Amygdala (tissue), 56 donors: ENCODE measurements around the gene NLRP6.
"Not testable (repeated sequence)": the region's sequence is repeated elsewhere in the genome, so short reads cannot be mapped to it uniquely, and the experiment has no call there.

Experiments used
- DNase-seq, 56 donors: peaks; one replicate each; lab custom pipeline; 2025; lab: John Stamatoyannopoulos, UW

NLRP6 gene

DNA sequence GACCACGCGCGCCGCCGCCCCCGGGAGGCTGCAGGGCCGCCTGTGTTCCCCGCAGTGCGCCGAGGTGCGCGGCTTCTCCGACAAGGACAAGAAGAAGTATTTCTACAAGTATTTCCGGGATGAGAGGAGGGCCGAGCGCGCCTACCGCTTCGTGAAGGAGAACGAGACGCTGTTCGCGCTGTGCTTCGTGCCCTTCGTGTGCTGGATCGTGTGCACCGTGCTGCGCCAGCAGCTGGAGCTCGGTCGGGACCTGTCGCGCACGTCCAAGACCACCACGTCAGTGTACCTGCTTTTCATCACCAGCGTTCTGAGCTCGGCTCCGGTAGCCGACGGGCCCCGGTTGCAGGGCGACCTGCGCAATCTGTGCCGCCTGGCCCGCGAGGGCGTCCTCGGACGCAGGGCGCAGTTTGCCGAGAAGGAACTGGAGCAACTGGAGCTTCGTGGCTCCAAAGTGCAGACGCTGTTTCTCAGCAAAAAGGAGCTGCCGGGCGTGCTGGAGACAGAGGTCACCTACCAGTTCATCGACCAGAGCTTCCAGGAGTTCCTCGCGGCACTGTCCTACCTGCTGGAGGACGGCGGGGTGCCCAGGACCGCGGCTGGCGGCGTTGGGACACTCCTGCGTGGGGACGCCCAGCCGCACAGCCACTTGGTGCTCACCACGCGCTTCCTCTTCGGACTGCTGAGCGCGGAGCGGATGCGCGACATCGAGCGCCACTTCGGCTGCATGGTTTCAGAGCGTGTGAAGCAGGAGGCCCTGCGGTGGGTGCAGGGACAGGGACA is 2.7 kb downstream of the NLRP6 start:
- no peak for DNase-seq

DNA sequence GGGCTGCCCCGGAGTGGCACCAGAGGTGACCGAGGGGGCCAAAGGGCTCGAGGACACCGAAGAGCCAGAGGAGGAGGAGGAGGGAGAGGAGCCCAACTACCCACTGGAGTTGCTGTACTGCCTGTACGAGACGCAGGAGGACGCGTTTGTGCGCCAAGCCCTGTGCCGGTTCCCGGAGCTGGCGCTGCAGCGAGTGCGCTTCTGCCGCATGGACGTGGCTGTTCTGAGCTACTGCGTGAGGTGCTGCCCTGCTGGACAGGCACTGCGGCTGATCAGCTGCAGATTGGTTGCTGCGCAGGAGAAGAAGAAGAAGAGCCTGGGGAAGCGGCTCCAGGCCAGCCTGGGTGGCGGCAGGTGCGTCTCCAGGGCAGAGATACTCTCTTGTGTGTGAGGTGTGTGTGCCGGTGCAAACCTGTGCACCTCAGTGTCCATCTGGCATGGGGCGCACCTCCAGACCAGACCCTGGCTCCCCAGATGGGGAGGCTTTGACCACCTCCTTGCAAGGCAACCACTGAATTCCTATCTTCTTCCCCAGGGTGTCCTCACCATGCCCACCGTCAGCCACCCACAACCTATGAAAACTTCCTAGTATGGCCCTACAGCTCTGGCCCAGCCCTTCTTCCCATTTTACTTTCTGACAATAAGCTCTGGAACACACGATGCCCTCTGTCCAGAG is 3.4 kb downstream of the NLRP6 start:
- no peak for DNase-seq

DNA sequence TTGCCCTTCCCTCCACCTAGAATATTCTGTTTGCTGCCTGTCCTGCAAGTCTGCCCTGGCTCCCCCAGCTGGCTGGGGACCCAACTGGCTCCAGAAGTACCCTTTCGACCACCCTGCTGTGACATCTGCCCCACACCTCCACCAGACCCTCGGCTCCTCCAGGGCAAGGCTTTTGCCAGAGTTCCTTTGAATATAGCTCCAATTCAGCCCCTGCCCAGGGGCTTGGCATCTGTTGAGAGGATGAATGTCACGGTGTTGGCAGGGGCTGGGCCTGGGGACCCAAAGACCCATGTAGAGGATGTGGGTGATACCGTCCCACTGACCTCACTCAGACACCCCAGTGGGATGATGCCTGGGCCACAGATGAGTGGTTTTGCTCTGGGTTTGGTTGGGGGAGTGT is 4.0 kb downstream of the NLRP6 start:
- no peak for DNase-seq

DNA sequence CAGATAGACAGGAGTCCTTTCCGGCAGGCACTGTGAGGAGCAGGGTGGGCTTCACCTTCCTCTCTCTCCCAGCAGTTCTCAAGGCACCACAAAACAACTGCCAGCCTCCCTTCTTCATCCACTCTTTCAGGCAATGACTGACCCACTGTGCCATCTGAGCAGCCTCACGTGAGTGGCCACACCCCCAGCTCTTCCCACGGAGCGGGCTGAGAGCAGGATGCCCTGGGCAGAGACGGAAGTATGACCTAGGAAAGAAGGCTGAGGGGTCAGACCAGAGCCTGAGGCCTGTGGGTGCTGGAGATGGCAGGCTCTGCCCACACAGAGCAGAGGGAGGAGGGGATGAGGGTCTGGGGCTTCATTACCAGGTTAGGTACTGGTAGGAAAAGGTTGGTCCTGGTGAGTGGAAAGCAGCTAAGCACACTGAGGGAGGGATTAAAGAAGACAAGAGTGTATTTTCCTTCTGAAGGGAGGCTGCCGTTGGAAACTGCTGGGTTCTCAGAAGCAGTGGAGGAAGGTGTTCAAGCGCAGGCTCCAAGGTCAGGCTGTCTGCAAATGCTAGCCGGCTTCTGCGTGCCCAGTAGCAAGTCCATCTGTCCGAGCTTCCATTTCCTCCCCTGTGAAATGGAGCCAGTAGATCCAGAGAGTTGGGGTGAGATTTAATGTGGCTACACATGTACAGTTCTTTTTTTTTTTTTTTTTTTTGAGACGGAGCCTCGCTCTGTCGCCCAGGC is 4.6 kb downstream of the NLRP6 start:
- DNase-seq, result no peak

DNA sequence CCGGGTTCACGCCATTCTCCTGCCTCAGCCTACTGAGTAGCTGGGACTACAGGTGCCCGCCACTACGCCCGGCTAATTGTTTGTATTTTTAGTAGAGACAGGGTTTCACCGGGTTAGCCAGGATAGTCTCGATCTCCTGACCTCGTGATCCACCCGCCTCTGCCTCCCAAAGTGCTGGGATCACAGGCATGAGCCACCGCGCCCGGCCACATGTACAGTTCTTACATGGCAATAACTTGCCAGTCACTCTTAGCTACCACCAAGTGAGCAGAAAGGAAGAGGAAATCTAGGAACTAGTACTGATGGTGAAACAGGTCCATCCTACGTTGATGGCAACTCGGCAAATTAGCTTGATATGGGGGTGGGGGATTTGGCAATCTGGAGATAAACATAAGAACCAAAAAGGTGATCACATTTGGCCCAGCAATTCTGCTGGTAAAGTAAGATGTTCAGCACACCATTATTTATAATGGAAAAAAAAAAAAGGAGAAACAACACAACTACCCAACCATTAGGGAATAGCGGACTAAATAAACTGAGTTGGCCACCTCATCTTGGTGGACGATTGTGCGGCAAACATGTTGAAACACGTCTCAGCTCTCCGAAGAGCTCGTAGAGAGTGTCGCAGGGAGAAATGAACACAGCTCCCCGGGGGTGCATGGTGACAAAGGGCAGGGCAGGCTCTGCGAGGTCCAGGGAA is 5.3 kb downstream of the NLRP6 start:
- DNase-seq, result no peak

DNA sequence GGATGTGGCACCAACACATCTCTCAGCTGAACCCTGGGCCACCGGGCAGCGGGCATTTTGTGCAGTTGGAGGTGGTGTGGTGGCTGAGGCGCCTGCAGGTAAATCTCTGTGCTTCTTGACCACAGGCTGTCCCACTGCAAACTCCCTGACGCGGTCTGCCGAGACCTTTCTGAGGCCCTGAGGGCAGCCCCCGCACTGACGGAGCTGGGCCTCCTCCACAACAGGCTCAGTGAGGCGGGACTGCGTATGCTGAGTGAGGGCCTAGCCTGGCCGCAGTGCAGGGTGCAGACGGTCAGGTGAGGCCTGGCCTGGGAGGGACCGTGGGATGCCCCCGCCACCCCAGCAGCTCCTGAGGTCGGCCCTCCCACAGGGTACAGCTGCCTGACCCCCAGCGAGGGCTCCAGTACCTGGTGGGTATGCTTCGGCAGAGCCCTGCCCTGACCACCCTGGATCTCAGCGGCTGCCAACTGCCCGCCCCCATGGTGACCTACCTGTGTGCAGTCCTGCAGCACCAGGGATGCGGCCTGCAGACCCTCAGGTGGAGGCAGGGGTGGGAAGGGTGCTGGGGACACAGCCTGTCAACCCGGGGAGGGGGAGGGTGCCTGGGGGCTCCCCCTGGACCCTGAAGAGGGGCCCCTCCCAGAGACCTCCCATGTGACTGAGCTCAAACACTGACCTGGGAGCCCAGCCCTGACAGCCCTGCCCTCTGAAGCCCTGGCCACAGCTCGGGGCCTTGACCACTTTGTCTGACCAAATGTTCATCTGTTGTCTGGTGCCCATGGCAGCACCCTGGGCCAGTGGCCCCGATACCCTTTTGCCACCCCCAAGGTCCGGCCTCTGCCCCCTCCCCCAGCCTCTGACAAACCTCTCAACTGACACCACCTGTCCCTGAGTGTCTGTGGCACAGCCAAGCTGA is 6.2 kb downstream of the NLRP6 start:
- no peak for DNase-seq

DNA sequence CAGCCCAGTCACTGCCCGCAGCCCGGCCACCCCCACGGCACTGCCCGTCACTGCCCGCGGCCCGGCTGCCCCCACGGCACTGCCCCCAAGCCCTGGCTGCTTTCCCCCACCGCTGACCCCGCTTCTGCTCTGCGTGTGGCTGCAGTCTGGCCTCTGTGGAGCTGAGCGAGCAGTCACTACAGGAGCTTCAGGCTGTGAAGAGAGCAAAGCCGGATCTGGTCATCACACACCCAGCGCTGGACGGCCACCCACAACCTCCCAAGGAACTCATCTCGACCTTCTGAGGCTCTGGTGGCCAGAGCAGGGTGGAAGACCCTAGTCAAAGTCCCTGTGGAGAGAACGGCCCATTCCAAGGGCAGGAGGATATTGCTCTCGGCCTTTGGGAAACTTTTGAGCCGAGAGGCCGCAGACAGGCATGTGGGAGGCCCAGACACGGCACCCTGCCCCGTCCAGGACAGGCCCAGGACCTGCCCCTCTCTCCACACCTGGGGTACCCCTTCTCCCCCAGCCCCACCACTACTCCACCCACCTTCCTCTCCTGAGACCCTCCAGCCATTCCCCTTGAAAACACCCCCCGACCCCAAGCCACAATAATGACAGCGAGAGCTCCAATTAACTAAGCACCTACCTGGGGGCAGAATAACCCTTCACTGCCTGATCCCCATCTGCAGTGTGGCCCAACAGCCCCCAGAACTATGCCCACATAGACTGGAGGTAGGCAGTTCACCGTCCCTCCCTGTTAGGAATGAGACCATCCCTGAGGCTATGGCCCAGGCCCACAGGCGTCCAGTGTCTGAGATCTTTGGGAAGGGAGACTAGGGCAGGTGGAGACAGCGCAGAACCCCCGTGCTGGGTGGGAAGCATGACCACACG is 7.0 kb downstream of the NLRP6 start:
- no peak for DNase-seq

DNA sequence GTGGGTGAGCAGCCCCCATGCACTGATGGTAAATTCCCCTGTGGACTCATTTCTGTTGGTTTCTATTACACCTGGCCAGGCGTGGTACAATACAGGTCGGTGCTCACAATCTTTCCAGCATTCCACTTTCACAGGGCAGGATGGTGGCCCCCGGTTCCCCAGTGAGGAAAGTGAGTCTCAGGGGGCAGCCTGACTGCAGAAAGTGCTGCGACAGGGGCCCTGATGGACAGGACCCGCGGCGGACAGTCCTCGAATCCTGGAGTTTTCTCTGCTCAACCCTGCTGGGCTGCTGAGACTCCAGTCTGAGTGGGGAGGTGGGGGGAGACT is 7.7 kb downstream of the NLRP6 start:
- DNase-seq, result no peak

DNA sequence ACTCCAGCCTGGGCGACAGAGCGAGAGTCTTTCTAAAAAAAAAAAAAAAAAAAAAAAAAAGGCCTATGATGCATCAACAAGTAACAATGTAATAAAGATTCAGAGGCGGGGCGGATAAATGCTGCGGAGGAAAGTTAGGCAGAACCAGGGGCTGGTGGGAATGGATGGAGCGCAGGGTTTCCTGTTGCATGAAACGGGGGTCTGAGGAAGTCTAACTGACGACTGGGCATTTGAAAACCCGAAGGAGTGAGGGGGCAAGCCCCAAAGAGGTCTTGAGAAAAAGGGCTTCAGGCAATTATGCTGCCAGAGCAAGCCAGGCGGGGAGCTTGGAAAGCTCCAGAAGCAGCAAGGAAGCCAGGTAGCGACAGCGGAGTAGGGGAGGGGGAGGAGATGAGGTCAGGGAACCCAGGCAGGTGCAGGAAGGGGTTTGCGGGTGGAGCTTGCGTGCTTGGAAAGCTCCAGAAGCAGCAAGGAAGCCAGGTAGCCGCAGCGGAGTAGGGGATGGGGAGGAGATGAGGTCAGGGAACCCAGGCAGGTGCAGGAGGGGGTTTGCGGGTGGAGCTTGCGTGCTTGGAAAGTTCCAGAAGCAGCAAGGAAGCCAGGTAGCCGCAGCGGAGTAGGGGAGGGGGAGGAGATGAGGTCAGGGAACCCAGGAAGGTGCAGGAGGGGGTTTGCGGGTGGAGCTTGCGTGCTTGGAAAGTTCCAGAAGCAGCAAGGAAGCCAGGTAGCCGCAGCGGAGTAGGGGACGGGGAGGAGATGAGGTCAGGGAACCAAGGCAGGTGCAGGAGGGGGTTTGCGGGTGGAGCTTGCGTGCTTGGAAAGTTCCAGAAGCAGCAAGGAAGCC is 9.0 kb downstream of the NLRP6 start:
- DNase-seq, result not testable (repeated sequence)

DNA sequence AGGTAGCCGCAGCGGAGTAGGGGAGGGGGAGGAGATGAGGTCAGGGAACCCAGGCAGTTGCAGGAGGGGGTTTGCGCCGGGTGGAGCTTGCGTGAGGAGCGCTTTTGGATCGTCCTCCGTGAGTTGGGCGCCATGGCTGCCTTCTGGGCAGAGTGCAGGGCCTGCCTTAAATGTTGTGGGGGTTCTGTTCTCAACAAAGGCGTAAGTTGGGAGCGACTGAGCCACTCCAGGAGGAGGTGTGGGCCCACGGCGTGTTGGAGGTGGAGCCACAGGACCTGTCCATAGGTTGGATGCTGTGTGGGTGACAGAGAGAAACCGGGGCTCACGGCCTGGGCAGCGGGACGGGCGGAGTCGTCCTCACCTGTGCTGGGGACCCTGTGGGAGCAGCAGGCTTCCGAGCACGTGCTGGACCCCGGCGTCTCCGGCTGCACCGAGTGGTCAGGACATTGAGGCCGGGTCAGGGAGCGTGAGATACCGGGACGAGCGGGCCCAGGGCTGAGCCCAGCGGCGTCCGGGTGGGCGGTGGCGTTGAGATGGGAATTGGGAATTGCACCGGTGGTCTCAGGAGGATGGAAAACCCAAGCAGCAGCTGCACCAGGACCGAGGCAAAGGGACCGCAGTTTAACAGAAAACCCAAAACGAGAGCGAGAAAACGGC is 9.7 kb downstream of the NLRP6 start:
- DNase-seq, result no peak

DNA sequence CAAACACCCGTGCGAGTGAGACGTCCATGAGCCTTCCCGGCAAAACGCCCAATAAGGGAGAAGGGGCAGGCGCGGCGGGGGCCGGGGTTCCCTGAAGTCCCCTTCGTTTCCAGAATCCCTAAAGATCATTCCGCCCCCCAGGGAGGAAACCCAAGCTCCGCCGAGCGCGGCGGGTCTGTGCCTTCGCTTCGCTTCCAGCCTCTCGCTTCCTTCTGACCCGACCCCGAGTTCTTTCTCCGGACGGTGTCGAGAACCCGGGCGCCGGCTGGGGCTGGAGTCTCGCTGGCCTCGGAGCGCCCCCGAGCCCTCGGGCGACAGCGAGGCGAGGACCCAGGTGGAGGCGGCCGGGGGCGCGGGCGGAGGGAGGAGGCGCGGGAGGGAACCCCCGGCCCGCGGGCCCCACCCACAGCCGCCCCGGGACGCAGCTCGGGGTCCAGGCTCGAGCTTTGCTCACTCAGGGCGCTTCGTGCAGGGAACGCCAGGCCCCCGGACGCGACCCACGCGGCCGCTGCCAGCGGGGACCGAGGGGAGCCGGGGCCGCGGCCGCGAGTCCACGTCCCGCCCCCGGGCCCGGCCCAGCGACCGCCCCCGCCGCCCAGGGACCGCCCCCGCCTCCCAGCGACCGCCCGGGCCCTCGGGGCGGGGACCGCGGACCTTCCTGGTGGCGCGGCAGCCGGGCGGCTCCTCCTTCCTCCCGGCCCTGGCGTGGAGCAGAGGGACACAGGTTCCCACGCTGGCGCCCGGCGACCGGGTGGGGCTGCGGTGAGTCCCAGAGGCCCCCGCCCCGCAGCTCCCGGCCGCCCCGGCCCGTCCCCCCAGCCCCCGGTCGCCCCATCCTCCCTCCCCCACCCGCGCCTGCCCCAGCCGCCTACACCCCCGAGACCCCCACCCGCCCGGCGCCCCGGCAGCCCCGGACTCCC is 10.5 kb downstream of the NLRP6 start, which contains the start of gene PGGHG:
Gene PGGHG (plus strand): TSS at position 649 of the 920 bp plus-strand sequence. CDS start 691 bp downstream, outside the sequence.
- DNase-seq, result peak in 3 of 56 donors; percentile 34 to 50 (median 38)

DNA sequence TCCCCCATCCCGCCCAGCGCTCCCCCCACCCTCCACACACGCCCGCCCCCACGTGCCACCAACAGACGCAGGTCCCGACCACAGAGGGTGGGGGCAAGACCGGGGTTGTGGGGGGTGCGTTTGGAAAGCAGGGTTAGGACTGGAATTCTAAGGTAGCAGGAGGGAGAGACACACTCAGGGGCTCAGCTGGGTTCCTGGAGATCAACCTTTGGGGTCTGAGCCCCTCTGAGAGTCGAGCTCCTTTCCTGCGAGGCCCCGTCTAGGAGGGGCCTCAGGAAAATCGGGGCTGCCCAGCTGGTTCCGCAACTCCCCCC is 11.1 kb downstream of the NLRP6 start:
- no peak for DNase-seq

DNA sequence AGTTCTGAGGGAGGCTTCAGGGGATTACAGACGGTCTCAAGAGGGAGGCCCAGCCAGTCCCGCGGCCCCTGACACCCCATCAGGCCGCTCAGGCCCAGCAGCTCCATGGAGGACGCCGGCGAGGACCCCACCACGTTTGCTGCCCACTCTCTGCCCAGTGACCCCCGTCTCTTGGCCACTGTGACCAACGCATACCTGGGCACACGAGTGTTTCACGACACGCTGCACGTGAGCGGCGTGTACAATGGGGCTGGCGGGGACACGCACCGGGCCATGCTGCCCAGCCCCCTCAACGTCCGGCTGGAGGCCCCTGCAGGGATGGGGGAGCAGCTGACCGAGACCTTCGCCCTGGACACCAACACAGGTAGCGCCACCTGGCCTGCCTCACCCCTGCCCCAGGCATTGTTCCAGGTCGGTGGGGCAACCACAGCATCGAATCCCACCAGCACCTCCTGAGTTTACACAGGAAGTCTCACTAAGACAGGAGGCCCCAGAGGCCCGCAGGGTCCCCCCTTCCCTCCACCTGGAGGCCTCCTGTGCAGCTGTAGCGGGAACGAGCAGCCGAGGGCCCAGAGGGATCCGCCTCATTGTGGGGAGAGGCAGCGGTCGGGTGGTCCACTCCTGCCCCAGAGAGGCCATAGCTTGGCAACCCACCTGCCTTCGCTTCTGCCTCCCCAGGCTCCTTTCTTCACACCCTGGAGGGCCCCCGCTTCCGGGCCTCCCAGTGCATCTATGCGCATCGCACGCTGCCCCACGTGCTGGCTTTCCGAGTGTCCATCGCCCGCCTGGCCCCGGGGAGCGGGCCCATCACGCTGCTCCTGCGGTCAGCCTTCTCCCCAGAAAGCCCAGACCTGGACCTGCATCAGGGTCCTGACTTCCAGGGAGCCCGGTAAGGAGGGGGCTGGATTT is 11.8 kb downstream of the NLRP6 start:
- DNase-seq, result no peak

DNA sequence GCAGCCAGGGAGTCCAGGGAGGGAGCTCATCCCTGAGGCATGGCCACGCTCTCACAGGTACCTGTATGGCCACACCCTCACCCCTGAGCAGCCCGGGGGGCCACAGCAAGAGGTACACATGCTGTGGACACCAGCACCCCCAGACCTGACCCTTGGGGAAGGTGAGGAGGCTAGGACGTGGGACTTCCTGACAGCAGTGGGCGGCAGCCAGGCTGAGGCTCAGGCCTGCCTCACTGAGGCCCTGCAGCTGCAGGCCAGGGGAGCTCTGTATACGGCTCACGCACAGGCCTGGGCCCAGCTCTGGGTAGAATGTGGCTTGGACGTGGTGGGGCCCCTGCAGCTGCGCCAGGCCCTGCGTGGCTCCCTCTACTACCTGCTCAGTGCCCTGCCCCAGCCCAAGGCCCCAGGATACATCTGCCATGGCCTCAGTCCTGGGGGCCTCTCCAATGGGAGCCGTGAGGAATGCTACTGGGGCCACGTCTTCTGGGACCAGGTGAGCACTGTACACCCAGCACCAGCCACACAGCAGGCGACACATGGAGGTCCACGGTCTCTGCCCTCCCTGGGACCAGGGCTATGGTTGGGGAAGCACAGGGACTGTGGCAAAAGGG is 12.5 kb downstream of the NLRP6 start:
- DNase-seq, result no peak
